HFFc6 (cell line): ENCODE results near the gene STK32B. TPM values are rescaled to one million over a fixed set of nuclear protein-coding genes. Genes with fewer than 3 reads are reported as not detected.

Experiments
- DNase-seq: peaks from one replicate; pipeline ENCODE4 v3.0.0-alpha.2; 2018
- H3K27ac Mint-ChIP-seq: 2 replicates; pipeline ENCODE4 v1.8.0; 2020; ENCODE audit warnings: mild to moderate bottlenecking, mixed read lengths
- H3K27me3 Mint-ChIP-seq: 2 replicates; pipeline ENCODE4 v1.8.0; 2021; ENCODE audit warnings: mild to moderate bottlenecking, moderate library complexity, mixed read lengths; ENCODE audit not compliant: insufficient read depth
- H3K36me3 Mint-ChIP-seq: 2 replicates; pipeline ENCODE4 v1.8.0; 2021; ENCODE audit warnings: low read depth, mixed read lengths
- H3K4me1 Mint-ChIP-seq: 2 replicates; pipeline ENCODE4 v1.8.0; 2020; ENCODE audit warnings: low read depth, mixed read lengths
- H3K4me3 Mint-ChIP-seq: 2 replicates; pipeline ENCODE4 v1.8.0; 2020; ENCODE audit warnings: mild to moderate bottlenecking, moderate library complexity, mixed read lengths
- H3K9me3 Mint-ChIP-seq: 2 replicates; pipeline ENCODE4 v1.8.0; 2020; ENCODE audit warnings: mild to moderate bottlenecking, mixed read lengths
- total RNA-seq, 6 experiments: library from RNA; stranded (reverse); fragmentation: NEBNext Ultra II Directional; extraction: Animal tissue kit (Norgen Biotek cat#: 25700); gene quantifications; 2 replicates in 1 of 6; 3 replicates in 5 of 6; pipeline ENCODE4 v1.2.3, GENCODE V29; 2021
- TF ChIP-seq, protein P1 (sequence below): fragments of 200-600 bp; sonication (generic); IDR thresholded peaks from 2 replicates; pipeline ENCODE4 v1.5.0; 2021; ENCODE audit warnings: antibody characterized with exemption, mild to moderate bottlenecking

The STK32B gene
- total RNA-seq, 6 experiments from 2014 or later: 0.14 to 0.33 (median 0.18) TPM; not detected in 1

DNA sequence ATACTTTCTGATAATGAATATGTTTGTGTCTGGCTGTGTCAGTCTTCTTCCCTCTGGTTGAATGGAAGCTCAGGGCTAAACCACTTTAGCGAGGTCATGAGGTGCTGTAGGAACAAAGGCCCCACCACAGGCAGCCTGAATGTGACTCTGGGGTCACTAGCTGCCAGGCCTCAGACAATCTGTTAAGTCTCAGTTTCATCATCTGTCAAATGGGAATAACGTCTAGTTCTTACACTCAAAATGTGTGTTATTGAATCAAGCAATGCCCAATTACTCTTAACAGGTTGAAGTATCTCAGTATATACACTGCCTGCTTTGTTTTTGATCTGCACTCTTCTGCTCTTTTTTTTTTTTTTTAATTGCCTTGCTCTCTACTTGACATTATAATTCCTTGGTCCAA, 148.6 kb downstream of the STK32B start:
- H3K27me3 Mint-ChIP-seq: no peaks in the 10 kb centered on the region; the same call in 1 of the 2 replicates
- no peak overlapping the region for H3K4me3 Mint-ChIP-seq
- peaks cover 70% of the 10 kb centered on the region for H3K9me3 Mint-ChIP-seq
- no peaks in the 10 kb centered on the region for H3K4me1 Mint-ChIP-seq
- TF ChIP-seq, protein P1, sequence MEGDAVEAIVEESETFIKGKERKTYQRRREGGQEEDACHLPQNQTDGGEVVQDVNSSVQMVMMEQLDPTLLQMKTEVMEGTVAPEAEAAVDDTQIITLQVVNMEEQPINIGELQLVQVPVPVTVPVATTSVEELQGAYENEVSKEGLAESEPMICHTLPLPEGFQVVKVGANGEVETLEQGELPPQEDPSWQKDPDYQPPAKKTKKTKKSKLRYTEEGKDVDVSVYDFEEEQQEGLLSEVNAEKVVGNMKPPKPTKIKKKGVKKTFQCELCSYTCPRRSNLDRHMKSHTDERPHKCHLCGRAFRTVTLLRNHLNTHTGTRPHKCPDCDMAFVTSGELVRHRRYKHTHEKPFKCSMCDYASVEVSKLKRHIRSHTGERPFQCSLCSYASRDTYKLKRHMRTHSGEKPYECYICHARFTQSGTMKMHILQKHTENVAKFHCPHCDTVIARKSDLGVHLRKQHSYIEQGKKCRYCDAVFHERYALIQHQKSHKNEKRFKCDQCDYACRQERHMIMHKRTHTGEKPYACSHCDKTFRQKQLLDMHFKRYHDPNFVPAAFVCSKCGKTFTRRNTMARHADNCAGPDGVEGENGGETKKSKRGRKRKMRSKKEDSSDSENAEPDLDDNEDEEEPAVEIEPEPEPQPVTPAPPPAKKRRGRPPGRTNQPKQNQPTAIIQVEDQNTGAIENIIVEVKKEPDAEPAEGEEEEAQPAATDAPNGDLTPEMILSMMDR: no peak
- no peak for DNase-seq
- peaks cover 10% of the 10 kb centered on the region; the same call in 1 of the 2 replicates for H3K36me3 Mint-ChIP-seq
- no peak overlapping the region for H3K27ac Mint-ChIP-seq

DNA sequence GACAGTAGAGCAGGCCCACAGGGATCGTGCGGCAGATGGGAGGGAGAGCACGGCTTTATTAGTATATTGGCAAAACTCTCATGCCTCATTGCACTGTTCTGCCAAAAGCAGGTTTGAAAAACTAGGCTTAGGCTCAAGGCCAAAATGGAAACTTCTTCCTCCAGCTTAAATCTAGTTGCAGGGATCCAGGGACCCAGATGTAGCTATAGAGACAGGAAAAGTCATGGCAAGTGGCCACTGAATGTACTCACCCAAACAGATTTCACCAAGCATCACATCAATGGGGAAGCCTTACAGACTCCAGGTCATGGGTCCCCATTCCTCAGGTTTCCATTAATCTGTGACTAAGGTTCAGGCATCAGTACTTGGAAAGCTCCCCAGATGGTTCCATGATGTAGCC, 149.2 kb downstream of the STK32B start:
- no peaks in the 10 kb centered on the region for H3K4me1 Mint-ChIP-seq
- peaks cover 70% of the 10 kb centered on the region for H3K9me3 Mint-ChIP-seq
- H3K4me3 Mint-ChIP-seq: no peak overlapping the region
- no peak for DNase-seq
- peaks cover 10% of the 10 kb centered on the region; the same call in 1 of the 2 replicates for H3K36me3 Mint-ChIP-seq
- TF ChIP-seq, protein P1: no peak
- no peak overlapping the region for H3K27ac Mint-ChIP-seq
- H3K27me3 Mint-ChIP-seq: no peaks in the 10 kb centered on the region; the same call in none of the 2 replicates

DNA sequence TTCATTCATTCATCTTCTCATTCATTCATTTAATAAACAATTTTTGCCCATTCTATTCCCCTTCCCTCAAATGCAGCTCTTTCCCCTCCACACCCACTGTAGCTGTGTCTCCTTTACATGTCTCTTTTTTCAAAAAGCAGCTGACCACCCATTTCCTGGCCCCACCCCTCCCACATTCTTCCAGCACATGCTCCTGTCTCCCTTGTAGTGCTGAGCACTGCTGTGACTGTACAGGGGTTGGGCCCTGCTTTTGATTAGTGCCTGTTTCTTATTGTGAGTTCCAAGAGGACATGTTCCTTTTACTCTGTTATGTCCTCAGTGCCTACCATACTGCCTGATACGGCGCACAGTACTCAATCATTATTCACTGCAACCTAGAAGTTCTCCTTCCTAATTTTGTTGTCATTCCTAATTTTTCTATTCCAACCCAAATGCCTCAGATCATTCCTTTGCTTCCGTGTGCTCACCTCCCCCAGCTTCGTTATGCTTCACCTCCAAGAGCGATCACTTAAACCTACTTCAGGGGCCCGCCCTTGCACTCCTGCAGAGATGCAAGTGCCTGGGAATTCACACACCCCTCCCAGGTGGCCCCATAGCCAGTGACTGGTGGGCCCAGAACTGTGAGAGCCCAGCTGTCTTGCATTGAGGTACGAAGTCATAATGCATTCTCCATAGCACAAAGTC, 152.2 kb downstream of the STK32B start:
- no peak overlapping the region for H3K4me3 Mint-ChIP-seq
- TF ChIP-seq, protein P1: no peak
- H3K4me1 Mint-ChIP-seq: no peaks in the 10 kb centered on the region
- H3K36me3 Mint-ChIP-seq: peaks cover 10% of the 10 kb centered on the region; the same call in 1 of the 2 replicates
- H3K27ac Mint-ChIP-seq: no peak overlapping the region
- H3K27me3 Mint-ChIP-seq: no peaks in the 10 kb centered on the region; the same call in none of the 2 replicates
- DNase-seq: no peak
- peaks cover 84% of the 10 kb centered on the region for H3K9me3 Mint-ChIP-seq

DNA sequence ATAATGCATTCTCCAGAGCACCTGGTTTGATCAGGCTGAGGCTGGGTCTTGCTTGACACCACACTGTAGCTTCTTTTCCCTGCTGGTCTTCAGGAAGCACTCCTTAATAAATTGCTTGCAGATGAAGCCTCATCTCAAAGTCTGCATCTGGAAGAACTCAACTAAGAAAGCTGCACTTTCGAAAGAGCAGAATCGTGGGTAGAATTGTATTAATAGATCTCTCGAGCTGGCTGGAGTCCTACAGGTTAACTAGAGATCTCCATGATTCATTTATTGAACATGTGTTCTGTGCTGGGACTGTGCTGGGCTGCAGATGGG, 152.7 kb downstream of the STK32B start:
- H3K4me1 Mint-ChIP-seq: no peaks in the 10 kb centered on the region
- DNase-seq: no peak
- no peaks in the 10 kb centered on the region; the same call in none of the 2 replicates for H3K27me3 Mint-ChIP-seq
- peaks cover 10% of the 10 kb centered on the region; the same call in 1 of the 2 replicates for H3K36me3 Mint-ChIP-seq
- TF ChIP-seq, protein P1: no peak
- H3K27ac Mint-ChIP-seq: no peak overlapping the region
- peaks cover 89% of the 10 kb centered on the region for H3K9me3 Mint-ChIP-seq
- no peak overlapping the region for H3K4me3 Mint-ChIP-seq

DNA sequence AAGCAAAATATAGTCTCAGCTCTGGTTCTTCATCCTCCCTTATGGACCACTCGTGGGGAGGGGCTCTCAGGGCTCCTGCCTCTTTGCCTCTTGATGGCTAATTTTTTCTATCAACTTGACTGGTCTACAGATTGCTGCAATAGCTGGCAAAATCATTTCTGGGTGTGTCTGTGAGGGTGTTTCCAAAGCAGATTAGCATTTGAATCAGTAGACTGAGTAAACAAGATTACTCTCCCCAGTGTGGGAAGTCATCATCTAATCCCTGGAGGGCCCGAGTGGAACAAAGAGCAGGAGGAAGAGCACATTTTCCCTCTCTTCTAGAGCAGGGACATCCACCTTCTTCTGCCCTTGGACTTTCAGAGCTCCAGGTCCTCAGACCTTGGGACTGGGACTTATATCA, 153.5 kb downstream of the STK32B start:
- peaks cover 87% of the 10 kb centered on the region for H3K9me3 Mint-ChIP-seq
- peaks cover 6% of the 10 kb centered on the region; the same call in 1 of the 2 replicates for H3K36me3 Mint-ChIP-seq
- H3K27ac Mint-ChIP-seq: no peak overlapping the region
- no peak for DNase-seq
- TF ChIP-seq, protein P1: no peak
- no peaks in the 10 kb centered on the region for H3K4me1 Mint-ChIP-seq
- no peak overlapping the region for H3K4me3 Mint-ChIP-seq
- no peaks in the 10 kb centered on the region; the same call in none of the 2 replicates for H3K27me3 Mint-ChIP-seq
